HepG2 (cell line): ENCODE measurements around the gene OSBPL10. TPM values are rescaled to one million over a fixed set of nuclear protein-coding genes. Genes with fewer than 3 reads are reported as not detected.

Experiments used
- CREB3 ChIP-seq: sonication (generic); formaldehyde crosslinking; IDR thresholded peaks from 2 replicates; pipeline ENCODE4 v1.5.0; 2020; ENCODE audit warnings: missing genetic modification reagents
- DPF2 ChIP-seq: sonication (generic); formaldehyde crosslinking; IDR thresholded peaks from 2 replicates; pipeline ENCODE4 v1.4.0; 2020; ENCODE audit warnings: mild to moderate bottlenecking, low read depth, missing genetic modification reagents, borderline replicate concordance
- EED ChIP-seq: sonication (generic); formaldehyde crosslinking; IDR thresholded peaks from 2 replicates; pipeline ENCODE4 v1.5.0; 2020; ENCODE audit warnings: mild to moderate bottlenecking, missing genetic modification reagents
- LCORL ChIP-seq, 2 experiments: fragments of 450-650 bp in 1 of 2; sonication (generic) in 1 of 2; formaldehyde crosslinking in 1 of 2; IDR thresholded peaks; 2 replicates each; pipeline versions ENCODE4 v1.5.0 to v1.6.1; 2017 to 2020; ENCODE audit warnings: antibody characterized with exemption in 1 of 2, missing genetic modification reagents in 1 of 2
- SP140L ChIP-seq: sonication (generic); formaldehyde crosslinking; IDR thresholded peaks from 2 replicates; pipeline ENCODE4 v1.4.0; 2020; ENCODE audit warnings: missing genetic modification reagents, borderline replicate concordance
- TGIF2 ChIP-seq: IDR thresholded peaks from 2 replicates; pipeline ENCODE4 v1.6.1; 2016; ENCODE audit warnings: control low read depth, missing compliant biosample characterization
- ZKSCAN8 ChIP-seq: IDR thresholded peaks from 2 replicates; pipeline ENCODE4 v1.6.1; 2016; ENCODE audit warnings: borderline replicate concordance, missing genetic modification reagents, missing compliant biosample characterization
- ZNF234 ChIP-seq: sonication (generic); formaldehyde crosslinking; conservative IDR thresholded peaks from 2 replicates; pipeline ENCODE4 v1.5.1; 2020; ENCODE audit warnings: mild to moderate bottlenecking, missing genetic modification reagents
- ZNF441 ChIP-seq: sonication (generic); formaldehyde crosslinking; IDR thresholded peaks from 2 replicates; pipeline ENCODE4 v1.7.0; 2021; ENCODE audit warnings: missing genetic modification reagents, borderline replicate concordance
- ZNF530 ChIP-seq: sonication (generic); formaldehyde crosslinking; IDR thresholded peaks from 2 replicates; pipeline ENCODE4 v1.5.0; 2020; ENCODE audit warnings: low read depth, mild to moderate bottlenecking, missing genetic modification reagents
- ZNF597 ChIP-seq: sonication (generic); formaldehyde crosslinking; IDR thresholded peaks from 2 replicates; pipeline ENCODE4 v1.5.0; 2020; ENCODE audit warnings: missing genetic modification reagents
- ZNF616 ChIP-seq: sonication (generic); formaldehyde crosslinking; IDR thresholded peaks from 2 replicates; pipeline ENCODE4 v1.5.0; 2020; ENCODE audit warnings: low read depth, mild to moderate bottlenecking, missing genetic modification reagents
- ZNF704 ChIP-seq: sonication (generic); formaldehyde crosslinking; IDR thresholded peaks from 2 replicates; pipeline ENCODE4 v1.8.1; 2023; ENCODE audit warnings: mild to moderate bottlenecking, inconsistent platforms, moderate library complexity, missing genetic modification reagents, borderline replicate concordance
- polyA plus RNA-seq, 8 experiments: library from polyadenylated mRNA; depleted of rRNA in 3 of 8; stranded (reverse) in 7 of 8; unstranded in 1 of 8; fragments of >200 nt; fragmentation: Illumina TruSeq in 4 of 8; extraction: Trizol in 4 of 8; gene quantifications; 2 replicates each; pipeline versions ENCODE4 v1.2.1 to v1.2.3, GENCODE V29; 2011 to 2016; ENCODE audit warnings: low read depth in 4 of 8, missing spikeins in 1 of 8, mixed read lengths in 1 of 8; ENCODE audit not compliant: insufficient read depth in 1 of 8
- total RNA-seq, 5 experiments: library from RNA; depleted of rRNA; stranded (reverse); fragments of >200 nt; fragmentation: Illumina TruSeq; extraction: Trizol; gene quantifications; 2 replicates each; pipeline ENCODE4 v1.2.3, GENCODE V29; 2016; ENCODE audit warnings: low read depth in 1 of 5
- TF ChIP-seq, protein P1 (sequence below): sonication (generic); formaldehyde crosslinking; IDR thresholded peaks from 2 replicates; pipeline ENCODE4 v1.4.0; 2020; ENCODE audit warnings: low read depth, missing genetic modification reagents
- TF ChIP-seq, protein P2 (sequence below): sonication (generic); formaldehyde crosslinking; IDR thresholded peaks from 2 replicates; pipeline ENCODE4 v1.4.0; 2020; ENCODE audit warnings: low read depth, mild to moderate bottlenecking, missing genetic modification reagents

The OSBPL10 gene
- total and polyA plus RNA-seq, 2 of the 13 experiments (the other 11 are each of a cell fraction or from before 2014, with no cell fraction given): 10.3 to 28.6 TPM

DNA sequence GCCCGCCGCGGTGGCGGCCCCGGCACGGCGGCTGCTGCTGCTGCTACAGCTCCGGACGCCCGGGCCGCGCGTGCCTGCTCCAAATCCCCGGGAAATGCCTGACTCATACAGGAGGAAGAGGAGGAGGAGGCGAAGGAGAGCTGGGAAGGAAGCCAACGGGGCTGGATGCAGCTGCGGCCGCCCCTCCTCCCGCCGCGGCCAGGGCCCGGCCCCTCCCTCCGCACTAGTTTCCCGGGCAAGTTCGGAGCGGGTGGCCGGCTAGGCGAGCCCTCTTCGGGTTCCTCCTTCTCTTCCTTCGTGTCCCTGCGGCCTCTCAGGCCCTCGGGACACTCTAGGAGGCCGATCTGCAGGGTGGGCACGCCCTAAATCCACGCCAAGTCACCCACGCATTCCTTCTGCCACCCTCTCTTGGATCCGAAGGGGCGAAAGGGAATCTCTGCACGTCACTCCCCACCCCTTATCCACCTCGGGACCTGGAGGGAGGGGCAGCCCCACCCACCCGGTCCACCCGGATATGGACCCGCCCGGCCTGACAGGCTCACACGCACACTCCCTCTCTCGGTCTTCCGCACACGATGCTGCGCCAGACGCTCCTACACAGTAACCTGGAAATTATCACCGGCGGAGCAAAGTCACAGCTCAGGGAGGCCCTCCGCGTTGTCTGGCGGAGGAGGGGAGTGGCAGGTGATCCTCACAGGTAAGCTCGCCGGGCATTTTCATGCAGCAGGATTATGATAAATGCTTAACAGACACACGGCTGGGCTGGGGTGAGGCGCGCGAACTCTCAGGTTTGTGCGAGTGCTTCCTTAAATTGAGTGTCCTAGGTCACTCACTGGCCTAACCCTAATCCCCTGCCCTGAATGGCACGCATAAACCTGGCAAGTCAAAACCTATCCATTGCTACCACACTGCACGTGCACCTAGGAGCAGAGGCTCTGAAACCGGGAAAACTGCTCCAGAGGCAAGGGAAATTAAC is at the start of gene OSBPL10, which contains the start of gene ZNF860 (continued):
- TF ChIP-seq ZNF530 (CRISPR knock-in tag) (no peak), CREB3 (CRISPR knock-in tag) (no peak), DPF2 (CRISPR knock-in tag) (no peak), SP140L (CRISPR knock-in tag) (no peak), LCORL (IDR thresholded peaks at IDR 0.05) (no peak), LCORL (CRISPR knock-in tag; IDR thresholded peaks at IDR 0.05) (peak; percentile 77), ZNF441 (CRISPR knock-in tag) (no peak), ZNF597 (CRISPR knock-in tag) (no peak), ZNF616 (CRISPR knock-in tag) (no peak), TGIF2 (0 out of 2 replicates have a peak, but pooled peaks have one; percentile 35), ZNF704 (no peak), EED (CRISPR knock-in tag) (no peak), ZNF234 (CRISPR knock-in tag) (no peak), ZKSCAN8 (CRISPR knock-in tag) (no peak)
- TF ChIP-seq, protein P1, sequence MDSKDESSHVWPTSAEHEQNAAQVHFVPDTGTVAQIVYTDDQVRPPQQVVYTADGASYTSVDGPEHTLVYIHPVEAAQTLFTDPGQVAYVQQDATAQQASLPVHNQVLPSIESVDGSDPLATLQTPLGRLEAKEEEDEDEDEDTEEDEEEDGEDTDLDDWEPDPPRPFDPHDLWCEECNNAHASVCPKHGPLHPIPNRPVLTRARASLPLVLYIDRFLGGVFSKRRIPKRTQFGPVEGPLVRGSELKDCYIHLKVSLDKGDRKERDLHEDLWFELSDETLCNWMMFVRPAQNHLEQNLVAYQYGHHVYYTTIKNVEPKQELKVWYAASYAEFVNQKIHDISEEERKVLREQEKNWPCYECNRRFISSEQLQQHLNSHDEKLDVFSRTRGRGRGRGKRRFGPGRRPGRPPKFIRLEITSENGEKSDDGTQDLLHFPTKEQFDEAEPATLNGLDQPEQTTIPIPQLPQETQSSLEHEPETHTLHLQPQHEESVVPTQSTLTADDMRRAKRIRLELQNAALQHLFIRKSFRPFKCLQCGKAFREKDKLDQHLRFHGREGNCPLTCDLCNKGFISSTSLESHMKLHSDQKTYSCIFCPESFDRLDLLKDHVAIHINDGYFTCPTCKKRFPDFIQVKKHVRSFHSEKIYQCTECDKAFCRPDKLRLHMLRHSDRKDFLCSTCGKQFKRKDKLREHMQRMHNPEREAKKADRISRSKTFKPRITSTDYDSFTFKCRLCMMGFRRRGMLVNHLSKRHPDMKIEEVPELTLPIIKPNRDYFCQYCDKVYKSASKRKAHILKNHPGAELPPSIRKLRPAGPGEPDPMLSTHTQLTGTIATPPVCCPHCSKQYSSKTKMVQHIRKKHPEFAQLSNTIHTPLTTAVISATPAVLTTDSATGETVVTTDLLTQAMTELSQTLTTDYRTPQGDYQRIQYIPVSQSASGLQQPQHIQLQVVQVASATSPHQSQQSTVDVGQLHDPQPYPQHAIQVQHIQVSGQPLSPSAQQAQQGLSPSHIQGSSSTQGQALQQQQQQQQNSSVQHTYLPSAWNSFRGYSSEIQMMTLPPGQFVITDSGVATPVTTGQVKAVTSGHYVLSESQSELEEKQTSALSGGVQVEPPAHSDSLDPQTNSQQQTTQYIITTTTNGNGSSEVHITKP (CRISPR knock-in tag): no peak
- TF ChIP-seq, protein P2, sequence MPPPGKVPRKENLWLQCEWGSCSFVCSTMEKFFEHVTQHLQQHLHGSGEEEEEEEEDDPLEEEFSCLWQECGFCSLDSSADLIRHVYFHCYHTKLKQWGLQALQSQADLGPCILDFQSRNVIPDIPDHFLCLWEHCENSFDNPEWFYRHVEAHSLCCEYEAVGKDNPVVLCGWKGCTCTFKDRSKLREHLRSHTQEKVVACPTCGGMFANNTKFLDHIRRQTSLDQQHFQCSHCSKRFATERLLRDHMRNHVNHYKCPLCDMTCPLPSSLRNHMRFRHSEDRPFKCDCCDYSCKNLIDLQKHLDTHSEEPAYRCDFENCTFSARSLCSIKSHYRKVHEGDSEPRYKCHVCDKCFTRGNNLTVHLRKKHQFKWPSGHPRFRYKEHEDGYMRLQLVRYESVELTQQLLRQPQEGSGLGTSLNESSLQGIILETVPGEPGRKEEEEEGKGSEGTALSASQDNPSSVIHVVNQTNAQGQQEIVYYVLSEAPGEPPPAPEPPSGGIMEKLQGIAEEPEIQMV (CRISPR knock-in tag): 0 out of 2 replicates have a peak, but pooled peaks have one; percentile 38
